ENCODE measurements around the gene RNLS.

Gene RNLS

DNA sequence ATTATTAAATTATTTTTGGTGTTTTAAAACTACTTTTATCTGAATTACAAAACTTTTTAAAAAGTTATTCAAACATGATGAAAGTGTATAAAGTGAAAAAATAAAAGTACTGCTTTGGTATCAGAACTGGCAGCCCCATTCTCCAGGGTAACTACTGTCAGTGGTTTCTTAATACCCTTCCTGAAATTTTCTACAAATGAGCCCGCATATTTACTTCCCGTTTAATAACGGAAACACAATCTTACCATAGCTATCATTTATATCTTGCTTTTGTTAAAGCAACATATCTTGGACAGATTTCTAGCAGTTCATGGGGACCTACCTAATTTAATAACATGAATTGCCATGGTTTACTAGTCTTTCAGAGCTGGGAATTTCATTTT is 249.9 kb downstream of the RNLS start:
- Histone ChIP-seq H3K4me1 (ENCODE audit: control insufficient read depth, insufficient read depth, low read length) (no peaks in the 10 kb centered on the region), H3K27ac (ENCODE audit: extremely low read depth, low read depth, low read length) (no peak overlapping the region), H3K9me3 (ENCODE audit: control insufficient read depth, insufficient read depth, low read depth, low read length) (no peaks in the 10 kb centered on the region), H3K4me3 (ENCODE audit: low read depth, low read length) (no peak overlapping the region), H3K36me3 (ENCODE audit: control insufficient read depth in 2 of 2, insufficient read depth in 1 of 2, low read length in 2 of 2) (no peaks in the 10 kb centered on the region)
- CTCF ChIA-PET, result interaction anchor here (0.7 kb wide), 1 partner anchor 43 kb away, joined by 3 read pairs; no protein-coding TSS in a partner anchor
- POLR2A ChIA-PET, result no interaction called here
- TF ChIP-seq ZNF621 (tag by site-specific recombination; IDR thresholded peaks at IDR 0.05), result no peak
- no peak for TF ChIP-seq ZSCAN23 (tag by site-specific recombination; IDR thresholded peaks at IDR 0.05)
- TF ChIP-seq YY2 (tag by site-specific recombination; IDR thresholded peaks at IDR 0.05), result no peak
- no peak for TF ChIP-seq ZNF473 (tag by site-specific recombination; IDR thresholded peaks at IDR 0.05)
- no peak for TF ChIP-seq ZNF518A (tag by site-specific recombination; conservative IDR thresholded peaks at IDR 0.05; ENCODE audit: low read depth)
- no peak for TF ChIP-seq ZNF221 (tag by site-specific recombination; IDR thresholded peaks at IDR 0.05; ENCODE audit: borderline replicate concordance)
- TF ChIP-seq ZNF132 (tag by site-specific recombination; IDR thresholded peaks at IDR 0.05; ENCODE audit: borderline replicate concordance), result no peak
- no peak for TF ChIP-seq ZFP3 (tag by site-specific recombination; IDR thresholded peaks at IDR 0.05; ENCODE audit: low read depth)
- no peak for TF ChIP-seq ZSCAN30 (tag by site-specific recombination; IDR thresholded peaks at IDR 0.05)
- no peak for TF ChIP-seq KLF8 (tag by site-specific recombination; IDR thresholded peaks at IDR 0.05)
- no peak for TF ChIP-seq ZNF311 (tag by site-specific recombination; IDR thresholded peaks at IDR 0.05; ENCODE audit: borderline replicate concordance)
- no peak for TF ChIP-seq ZNF585B (tag by site-specific recombination; IDR thresholded peaks at IDR 0.05)
- no peak for TF ChIP-seq OVOL3 (tag by site-specific recombination; IDR thresholded peaks at IDR 0.05)
- no peak for TF ChIP-seq PRDM1 (tag by site-specific recombination; IDR thresholded peaks at IDR 0.05)
- no peak for TF ChIP-seq SALL2 (tag by site-specific recombination; IDR thresholded peaks at IDR 0.05; ENCODE audit: borderline replicate concordance)
- TF ChIP-seq ZNF24 (tag by site-specific recombination; IDR thresholded peaks at IDR 0.05), result no peak
- TF ChIP-seq, protein P1, sequence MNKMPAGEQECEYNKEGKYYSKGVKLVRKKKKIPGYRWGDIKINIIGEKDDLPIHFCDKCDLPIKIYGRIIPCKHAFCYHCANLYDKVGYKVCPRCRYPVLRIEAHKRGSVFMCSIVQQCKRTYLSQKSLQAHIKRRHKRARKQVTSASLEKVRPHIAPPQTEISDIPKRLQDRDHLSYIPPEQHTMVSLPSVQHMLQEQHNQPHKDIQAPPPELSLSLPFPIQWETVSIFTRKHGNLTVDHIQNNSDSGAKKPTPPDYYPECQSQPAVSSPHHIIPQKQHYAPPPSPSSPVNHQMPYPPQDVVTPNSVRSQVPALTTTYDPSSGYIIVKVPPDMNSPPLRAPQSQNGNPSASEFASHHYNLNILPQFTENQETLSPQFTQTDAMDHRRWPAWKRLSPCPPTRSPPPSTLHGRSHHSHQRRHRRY (tag by site-specific recombination; IDR thresholded peaks at IDR 0.05), result no peak
- no peak for TF ChIP-seq PRDM10 (tag by site-specific recombination; IDR thresholded peaks at IDR 0.05)
- no peak for TF ChIP-seq REST (tag by site-specific recombination; IDR thresholded peaks at IDR 0.05)
- no peak for TF ChIP-seq ZNF513 (tag by site-specific recombination; IDR thresholded peaks at IDR 0.05)
